PC-9 (cell line): Measurements from ENCODE around the gene CDK11B. TPM values are rescaled to one million over a fixed set of nuclear protein-coding genes. Genes with fewer than 3 reads are reported as not detected.

Experiments used
- BruUV-seq: library from RNA; stranded (reverse); fragments of 400-500 nt; replicated peaks from 2 replicates; lab custom pipeline; 2021; lab: Mats Ljungman, UMichigan
- CTCF ChIA-PET: fragments of 300-600 bp; sonication (Branson Sonifier 250); formaldehyde crosslinking; loops from one replicate; lab custom pipeline; 2022; ENCODE audit warnings: antibody characterized with exemption; lab: Charles Lee
- POLR2A ChIA-PET: fragments of 300-600 bp; sonication (Branson Sonifier 250); formaldehyde crosslinking; loops from one replicate; lab custom pipeline; 2022; ENCODE audit warnings: antibody characterized with exemption; ENCODE audit not compliant: unreplicated experiment; lab: Charles Lee
- DNase-seq, 2 experiments: peaks; one replicate each; pipeline versions ENCODE4 v3.0.0 to v3.0.0-alpha.2; 2015 to 2022; ENCODE audit warnings: mixed read lengths in 1 of 2
- H2AFZ ChIP-seq: fragments of 200-600 bp; sonication (generic); 2 replicates; pipeline ENCODE4 v1.8.1; 2017; ENCODE audit warnings: antibody characterized with exemption
- H3F3A ChIP-seq: fragments of 200-600 bp; sonication (generic); 2 replicates; pipeline ENCODE4 v1.8.1; 2017; ENCODE audit warnings: antibody characterized with exemption, mild to moderate bottlenecking, low read depth; ENCODE audit not compliant: insufficient read depth
- H3K27ac ChIP-seq: fragments of 200-600 bp; sonication (generic); 2 replicates; pipeline ENCODE4 v1.6.1; 2016; ENCODE audit warnings: mixed run types
- H3K27me3 ChIP-seq: fragments of 200-600 bp; sonication (generic); 2 replicates; pipeline ENCODE4 v1.6.1; 2016; ENCODE audit warnings: low read depth, mixed run types; ENCODE audit not compliant: insufficient read depth
- H3K36me3 ChIP-seq: fragments of 200-600 bp; sonication (generic); 2 replicates; pipeline ENCODE4 v1.6.1; 2016; ENCODE audit warnings: low read depth, mixed run types
- H3K4me1 ChIP-seq: fragments of 200-600 bp; sonication (generic); replicated peaks from 2 replicates; pipeline ENCODE4 v1.6.1; 2016; ENCODE audit warnings: mixed run types; ENCODE audit not compliant: insufficient read depth
- H3K4me2 ChIP-seq: fragments of 200-600 bp; sonication (generic); 2 replicates; pipeline ENCODE4 v1.6.1; 2017; ENCODE audit warnings: mixed run types
- H3K4me3 ChIP-seq: fragments of 200-600 bp; sonication (generic); 2 replicates; pipeline ENCODE4 v1.6.1; 2016; ENCODE audit warnings: mixed run types
- H3K79me2 ChIP-seq: fragments of 200-600 bp; sonication (generic); 2 replicates; pipeline ENCODE4 v1.6.1; 2017; ENCODE audit warnings: low read depth, mixed run types
- H3K9me2 ChIP-seq: fragments of 200-600 bp; sonication (generic); 2 replicates; pipeline ENCODE4 v1.8.1; 2017; ENCODE audit warnings: mild to moderate bottlenecking; ENCODE audit not compliant: insufficient read depth
- H3K9me3 ChIP-seq: fragments of 200-600 bp; sonication (generic); 2 replicates; pipeline ENCODE4 v1.8.1; 2016; ENCODE audit warnings: low read depth; ENCODE audit not compliant: insufficient read depth
- H4K20me1 ChIP-seq: fragments of 200-600 bp; sonication (generic); 2 replicates; pipeline ENCODE4 v1.8.1; 2017; ENCODE audit not compliant: insufficient read depth
- CTCF ChIP-seq: fragments of 200-600 bp; sonication (generic); conservative IDR thresholded peaks from 2 replicates; pipeline ENCODE4 v1.6.1; 2017; ENCODE audit warnings: mixed run types, antibody characterized with exemption, mild to moderate bottlenecking, moderate library complexity
- EZH2 ChIP-seq: fragments of 200-600 bp; sonication (generic); IDR thresholded peaks from 2 replicates; pipeline ENCODE4 v1.8.0; 2017; ENCODE audit warnings: antibody characterized with exemption, low read depth
- intact Hi-C: fragments of 100-400 bp; cut with micrococcal nuclease; formaldehyde crosslinking; loops from one replicate; pipeline ENCODE4 v1.10.0; 2022; ENCODE audit not compliant: unreplicated experiment
- total RNA-seq: library from RNA; stranded (reverse); gene quantifications from 2 replicates; pipeline ENCODE4 v1.2.3, GENCODE V29; 2021

Gene CDK11B
- total RNA-seq, 1 experiment from 2014 or later = 21.2 TPM

GRCh38 chr1:1672181-1672965 lies 13.6 kb upstream of the CDK11B start:
- no peak overlapping the region for H3K4me3 ChIP-seq
- no peaks in the 10 kb centered on the region for H3K27me3 ChIP-seq
- no peaks in the 10 kb centered on the region for H3K36me3 ChIP-seq
- no peaks in the 10 kb centered on the region for H3K79me2 ChIP-seq
- intact Hi-C loops = no loop called here
- H3K9me3 ChIP-seq = no peaks in the 10 kb centered on the region
- H3F3A ChIP-seq = no peaks in the 10 kb centered on the region
- no peak for TF ChIP-seq CTCF
- TF ChIP-seq EZH2 = no peak
- no TSS peak for BruUV-seq
- H2AFZ ChIP-seq = no peak overlapping the region
- no peak overlapping the region for H3K27ac ChIP-seq
- no peak overlapping the region for H3K4me2 ChIP-seq
- no peaks in the 10 kb centered on the region for H4K20me1 ChIP-seq
- H3K9me2 ChIP-seq = no peaks in the 10 kb centered on the region
- ChIA-PET CTCF (no interaction called here), POLR2A (no interaction called here)
- no peaks in the 10 kb centered on the region for H3K4me1 ChIP-seq
- DNase-seq = no peak

GRCh38 chr1:1671365-1672119 lies 12.7 kb upstream of the CDK11B start:
- Histone ChIP-seq H3K4me1 (no peaks in the 10 kb centered on the region), H3K9me2 (no peaks in the 10 kb centered on the region), H3K27ac (no peak overlapping the region), H2AFZ (no peak overlapping the region), H3F3A (no peaks in the 10 kb centered on the region), H4K20me1 (no peaks in the 10 kb centered on the region), H3K4me3 (no peak overlapping the region), H3K27me3 (no peaks in the 10 kb centered on the region), H3K79me2 (no peaks in the 10 kb centered on the region), H3K4me2 (no peak overlapping the region), H3K9me3 (no peaks in the 10 kb centered on the region), H3K36me3 (0 out of 2 replicates have a peak, but pooled peaks cover under 1% of the 10 kb centered on the region)
- no peak for TF ChIP-seq CTCF
- TF ChIP-seq EZH2 = no peak
- intact Hi-C loops = no loop called here
- ChIA-PET POLR2A (no interaction called here), CTCF (no interaction called here)
- no TSS peak for BruUV-seq
- DNase-seq = no peak

GRCh38 chr1:1670866-1671265 lies 12.1 kb upstream of the CDK11B start:
- no peaks in the 10 kb centered on the region for H3K79me2 ChIP-seq
- peaks cover 8% of the 10 kb centered on the region for H3K36me3 ChIP-seq
- ChIA-PET POLR2A (no interaction called here), CTCF (no interaction called here)
- no peak overlapping the region for H3K27ac ChIP-seq
- no peak overlapping the region for H2AFZ ChIP-seq
- no peaks in the 10 kb centered on the region for H3K4me1 ChIP-seq
- no peaks in the 10 kb centered on the region for H3K9me3 ChIP-seq
- no peak for DNase-seq
- H3K4me3 ChIP-seq = no peak overlapping the region
- no peak for TF ChIP-seq CTCF
- no peak for TF ChIP-seq EZH2
- H3K27me3 ChIP-seq = no peaks in the 10 kb centered on the region
- no peaks in the 10 kb centered on the region for H3F3A ChIP-seq
- H3K9me2 ChIP-seq = no peaks in the 10 kb centered on the region
- intact Hi-C loops = no loop called here
- no TSS peak for BruUV-seq
- no peak overlapping the region for H3K4me2 ChIP-seq
- no peaks in the 10 kb centered on the region for H4K20me1 ChIP-seq
